ENCODE data around the gene DIS3. TPM values are rescaled to one million over a fixed set of nuclear protein-coding genes. Genes with fewer than 3 reads are reported as not detected.
A peak's percentile ranks its signal among the peaks of the same experiment; 100 is the strongest.

DIS3 gene, protein sequence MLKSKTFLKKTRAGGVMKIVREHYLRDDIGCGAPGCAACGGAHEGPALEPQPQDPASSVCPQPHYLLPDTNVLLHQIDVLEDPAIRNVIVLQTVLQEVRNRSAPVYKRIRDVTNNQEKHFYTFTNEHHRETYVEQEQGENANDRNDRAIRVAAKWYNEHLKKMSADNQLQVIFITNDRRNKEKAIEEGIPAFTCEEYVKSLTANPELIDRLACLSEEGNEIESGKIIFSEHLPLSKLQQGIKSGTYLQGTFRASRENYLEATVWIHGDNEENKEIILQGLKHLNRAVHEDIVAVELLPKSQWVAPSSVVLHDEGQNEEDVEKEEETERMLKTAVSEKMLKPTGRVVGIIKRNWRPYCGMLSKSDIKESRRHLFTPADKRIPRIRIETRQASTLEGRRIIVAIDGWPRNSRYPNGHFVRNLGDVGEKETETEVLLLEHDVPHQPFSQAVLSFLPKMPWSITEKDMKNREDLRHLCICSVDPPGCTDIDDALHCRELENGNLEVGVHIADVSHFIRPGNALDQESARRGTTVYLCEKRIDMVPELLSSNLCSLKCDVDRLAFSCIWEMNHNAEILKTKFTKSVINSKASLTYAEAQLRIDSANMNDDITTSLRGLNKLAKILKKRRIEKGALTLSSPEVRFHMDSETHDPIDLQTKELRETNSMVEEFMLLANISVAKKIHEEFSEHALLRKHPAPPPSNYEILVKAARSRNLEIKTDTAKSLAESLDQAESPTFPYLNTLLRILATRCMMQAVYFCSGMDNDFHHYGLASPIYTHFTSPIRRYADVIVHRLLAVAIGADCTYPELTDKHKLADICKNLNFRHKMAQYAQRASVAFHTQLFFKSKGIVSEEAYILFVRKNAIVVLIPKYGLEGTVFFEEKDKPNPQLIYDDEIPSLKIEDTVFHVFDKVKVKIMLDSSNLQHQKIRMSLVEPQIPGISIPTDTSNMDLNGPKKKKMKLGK
- polyA plus RNA-seq (2011; rRNA removed) (31.8 and 42.3 TPM in 2 replicates), polyA minus RNA-seq (2011; rRNA and poly(A)+ RNA removed) (18.5 and 29.1 TPM in 2 replicates)

DNA sequence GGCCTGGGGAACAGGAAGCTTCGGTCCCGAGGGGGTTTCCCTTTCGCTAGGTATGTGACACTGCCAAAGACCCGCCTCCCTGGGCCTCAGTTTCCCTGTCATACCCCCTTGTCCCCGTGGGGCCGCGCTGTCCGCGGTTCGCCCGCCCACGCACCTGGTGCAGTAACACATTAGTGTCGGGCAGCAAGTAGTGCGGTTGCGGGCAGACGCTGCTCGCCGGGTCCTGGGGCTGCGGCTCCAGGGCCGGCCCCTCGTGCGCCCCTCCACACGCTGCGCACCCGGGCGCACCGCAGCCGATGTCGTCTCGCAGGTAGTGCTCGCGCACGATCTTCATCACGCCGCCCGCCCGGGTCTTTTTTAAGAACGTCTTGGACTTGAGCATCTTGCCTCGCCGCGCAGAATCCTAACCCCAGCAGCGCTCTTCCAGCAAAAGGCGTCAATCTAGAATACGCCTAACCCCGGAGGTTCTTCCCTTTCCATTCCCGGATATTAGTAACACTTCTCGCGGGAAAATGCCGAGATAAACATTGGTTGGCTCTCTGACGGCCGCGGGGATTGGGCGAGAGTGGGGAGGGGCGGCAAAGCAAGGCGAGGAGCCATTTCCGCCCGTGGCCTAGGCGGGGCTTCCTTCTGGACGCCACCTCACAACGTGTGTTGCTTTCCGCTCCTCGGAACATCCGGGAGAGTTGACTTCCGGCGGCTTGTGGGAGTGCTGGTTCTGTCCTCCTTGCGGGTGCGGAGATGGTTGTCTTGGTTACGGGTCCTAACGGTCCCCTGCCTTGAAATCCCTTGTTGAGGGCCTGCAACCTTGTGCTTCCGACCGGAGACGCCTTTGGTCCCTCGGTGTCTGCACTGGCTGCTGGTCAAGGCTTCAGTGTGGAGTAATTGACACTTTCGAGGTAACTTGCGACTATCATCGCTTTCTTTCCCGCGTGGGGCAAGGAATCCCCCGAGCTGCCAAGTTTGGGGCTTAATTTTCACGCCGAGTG lies at the start of gene DIS3, which contains the start of gene PIBF1:
Gene DIS3 (minus strand): TSS at position 450 of the 989 bp plus-strand sequence. CDS start 68 bp downstream, at position 382.
Gene PIBF1 (plus strand): TSS at position 683 of the 989 bp plus-strand sequence. CDS start 1,337 bp downstream, outside the sequence.
- peak within 1 kb of the TSS; percentile 70 for H3K27ac ChIP-seq (ENCODE audit: low read depth, low read length)
- ChIA-PET POLR2A (interaction anchor here (1.0 kb wide), 1 partner anchor 11 kb away, joined by 4 read pairs; no protein-coding TSS in a partner anchor), CTCF (interaction anchor here (0.6 kb wide), 1 partner anchor 26 kb away, joined by 3 read pairs; no protein-coding TSS in a partner anchor)
- no peaks in the 10 kb centered on the region for H3K9me3 ChIP-seq (ENCODE audit: control insufficient read depth, insufficient read depth, low read length)
- H3K27me3 ChIP-seq (ENCODE audit: control insufficient read depth, insufficient read depth, low read length) = no peaks in the 10 kb centered on the region
- TF ChIP-seq, protein P1, sequence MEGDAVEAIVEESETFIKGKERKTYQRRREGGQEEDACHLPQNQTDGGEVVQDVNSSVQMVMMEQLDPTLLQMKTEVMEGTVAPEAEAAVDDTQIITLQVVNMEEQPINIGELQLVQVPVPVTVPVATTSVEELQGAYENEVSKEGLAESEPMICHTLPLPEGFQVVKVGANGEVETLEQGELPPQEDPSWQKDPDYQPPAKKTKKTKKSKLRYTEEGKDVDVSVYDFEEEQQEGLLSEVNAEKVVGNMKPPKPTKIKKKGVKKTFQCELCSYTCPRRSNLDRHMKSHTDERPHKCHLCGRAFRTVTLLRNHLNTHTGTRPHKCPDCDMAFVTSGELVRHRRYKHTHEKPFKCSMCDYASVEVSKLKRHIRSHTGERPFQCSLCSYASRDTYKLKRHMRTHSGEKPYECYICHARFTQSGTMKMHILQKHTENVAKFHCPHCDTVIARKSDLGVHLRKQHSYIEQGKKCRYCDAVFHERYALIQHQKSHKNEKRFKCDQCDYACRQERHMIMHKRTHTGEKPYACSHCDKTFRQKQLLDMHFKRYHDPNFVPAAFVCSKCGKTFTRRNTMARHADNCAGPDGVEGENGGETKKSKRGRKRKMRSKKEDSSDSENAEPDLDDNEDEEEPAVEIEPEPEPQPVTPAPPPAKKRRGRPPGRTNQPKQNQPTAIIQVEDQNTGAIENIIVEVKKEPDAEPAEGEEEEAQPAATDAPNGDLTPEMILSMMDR (IDR thresholded peaks at IDR 0.05; ENCODE audit: low read depth, low read length) = peak; percentile 18; the same call in 1 of the 2 replicates
- DNase-seq (ENCODE audit: low read depth, low spot score) = peak; percentile 96
- H3K4me3 ChIP-seq (ENCODE audit: low read depth, low read length) = peak within 1 kb of the TSS; percentile 97

DNA sequence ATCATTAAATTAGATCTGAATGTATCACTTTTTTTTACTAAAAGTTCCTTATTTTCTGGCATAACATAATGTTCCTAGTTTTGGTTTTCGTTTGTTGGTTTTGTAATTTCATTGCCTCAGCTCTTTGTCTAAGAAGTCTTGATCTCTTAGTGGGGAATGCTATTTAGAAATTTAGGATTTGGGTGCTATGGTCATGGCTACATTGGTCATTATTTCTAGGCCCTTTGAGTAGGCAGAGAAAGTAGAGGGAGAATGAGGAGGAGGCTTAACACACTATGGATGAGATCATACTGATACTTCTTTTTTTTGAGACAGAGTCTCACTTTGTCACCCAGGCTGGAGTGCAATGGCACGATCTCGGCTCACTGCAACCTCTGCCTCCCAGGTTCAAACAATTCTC lies 42.0 kb upstream of the DIS3 start:
- ChIA-PET POLR2A (no interaction called here), CTCF (interaction anchor here (0.9 kb wide), 1 partner anchor 16 kb away, joined by 4 read pairs; no protein-coding TSS in a partner anchor)
- TF ChIP-seq, protein P1 (IDR thresholded peaks at IDR 0.05; ENCODE audit: low read depth, low read length) = no peak
- Histone ChIP-seq H3K4me3 (ENCODE audit: low read depth, low read length) (no peak overlapping the region), H3K9me3 (ENCODE audit: control insufficient read depth, insufficient read depth, low read length) (no peaks in the 10 kb centered on the region), H3K27ac (ENCODE audit: low read depth, low read length) (no peak overlapping the region), H3K27me3 (ENCODE audit: control insufficient read depth, insufficient read depth, low read length) (no peaks in the 10 kb centered on the region)
- DNase-seq (ENCODE audit: low read depth, low spot score) = no peak

DNA sequence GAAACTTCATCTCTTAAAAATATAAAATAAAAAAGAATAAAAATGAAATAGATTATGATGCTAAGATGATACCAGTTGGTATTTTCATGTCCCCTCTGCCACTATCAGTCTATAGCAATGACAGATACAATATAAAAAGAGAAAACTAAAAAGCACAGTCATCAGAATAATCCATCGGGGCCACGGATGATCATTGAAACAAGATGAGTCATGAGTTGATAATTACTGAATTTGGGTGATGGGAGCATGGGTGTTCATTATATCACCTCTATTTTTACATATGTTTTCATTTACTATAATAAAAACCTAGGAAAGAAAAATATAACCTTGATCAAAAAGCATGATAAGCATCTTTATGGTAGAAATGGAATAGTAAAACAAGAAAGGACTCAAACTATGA lies 41.4 kb upstream of the DIS3 start:
- DNase-seq (ENCODE audit: low read depth, low spot score) = no peak
- no peak overlapping the region for H3K4me3 ChIP-seq (ENCODE audit: low read depth, low read length)
- H3K9me3 ChIP-seq (ENCODE audit: control insufficient read depth, insufficient read depth, low read length) = no peaks in the 10 kb centered on the region
- CTCF ChIA-PET = interaction anchor here (0.9 kb wide), 1 partner anchor 15 kb away, joined by 4 read pairs; no protein-coding TSS in a partner anchor
- no peak overlapping the region for H3K27ac ChIP-seq (ENCODE audit: low read depth, low read length)
- TF ChIP-seq, protein P1 (IDR thresholded peaks at IDR 0.05; ENCODE audit: low read depth, low read length) = no peak
- POLR2A ChIA-PET = no interaction called here
- no peaks in the 10 kb centered on the region for H3K27me3 ChIP-seq (ENCODE audit: control insufficient read depth, insufficient read depth, low read length)

DNA sequence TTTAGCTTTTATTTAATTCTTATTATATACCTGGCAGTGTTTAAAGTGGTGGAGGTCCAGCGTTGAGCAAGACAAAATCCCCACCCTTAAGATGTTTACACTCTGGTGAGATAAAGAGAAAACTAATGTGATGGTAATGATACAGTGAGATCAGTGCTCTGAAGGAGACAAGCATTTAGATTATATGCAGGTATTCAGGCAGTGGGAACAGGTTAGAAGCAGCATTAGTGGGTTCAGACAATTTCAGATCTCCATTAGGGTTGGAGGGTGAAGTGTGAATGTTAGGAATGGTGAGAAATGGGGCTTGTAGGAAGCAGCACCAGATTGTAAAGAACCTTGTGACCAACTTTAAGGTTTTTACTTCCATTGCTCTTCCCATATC lies 39.2 kb upstream of the DIS3 start:
- CTCF ChIA-PET = interaction anchor here (4.6 kb wide), 1 partner anchor 13 kb away, joined by 54 read pairs; no protein-coding TSS in a partner anchor
- TF ChIP-seq, protein P1 (IDR thresholded peaks at IDR 0.05; ENCODE audit: low read depth, low read length) = no peak

More for the DNA sequence above, 39.2 kb upstream of the DIS3 start:
- no peaks in the 10 kb centered on the region for H3K9me3 ChIP-seq (ENCODE audit: control insufficient read depth, insufficient read depth, low read length)
- H3K4me3 ChIP-seq (ENCODE audit: low read depth, low read length) = no peak overlapping the region
- POLR2A ChIA-PET = no interaction called here
- no peak for DNase-seq (ENCODE audit: low read depth, low spot score)
- H3K27ac ChIP-seq (ENCODE audit: low read depth, low read length) = no peak overlapping the region
- no peaks in the 10 kb centered on the region for H3K27me3 ChIP-seq (ENCODE audit: control insufficient read depth, insufficient read depth, low read length)

Data from AG04450 (cell line).